HG03442 (cell line): ENCODE measurements around the gene ACP1.
"Not testable (repeated sequence)": the region's sequence is repeated elsewhere in the genome, so short reads cannot be mapped to it uniquely, and the experiment has no call there.

Experiments used
- ATAC-seq: cut with Tn5 transposase; IDR thresholded peaks from one replicate; pipeline ENCODE4 v1.9.1; 2021; ENCODE audit warnings: mild to moderate bottlenecking, moderate library complexity; ENCODE audit not compliant: unreplicated experiment

The ACP1 gene

GRCh38 chr2:309148-309953, 44.6 kb downstream of the ACP1 start:
- ATAC-seq: no peak

- no peak for ATAC-seq
Observed at GRCh38 chr2:309954-310510, 45.3 kb downstream of the ACP1 start.

- ATAC-seq: no peak
Observed at GRCh38 chr2:310994-311393, 46.2 kb downstream of the ACP1 start.

GRCh38 chr2:313991-314390, 49.2 kb downstream of the ACP1 start:
- no peak for ATAC-seq

GRCh38 chr2:314561-315336, 50.0 kb downstream of the ACP1 start:
- ATAC-seq: no peak

GRCh38 chr2:315925-316324, 51.2 kb downstream of the ACP1 start:
- ATAC-seq: not testable (repeated sequence)

- no peak for ATAC-seq
Observed at GRCh38 chr2:316381-316780, 51.6 kb downstream of the ACP1 start.

GRCh38 chr2:317501-318424, 53.0 kb downstream of the ACP1 start:
- peak; percentile 63 for ATAC-seq

GRCh38 chr2:319059-319600, 54.4 kb downstream of the ACP1 start:
- no peak for ATAC-seq

GRCh38 chr2:320561-320960, 55.8 kb downstream of the ACP1 start:
- no peak for ATAC-seq

GRCh38 chr2:322326-322725, 57.6 kb downstream of the ACP1 start:
- ATAC-seq: no peak

GRCh38 chr2:323035-323434, 58.3 kb downstream of the ACP1 start:
- ATAC-seq: no peak
